Hepatocyte (in vitro differentiated cells): ENCODE measurements around the gene UGT1A6.

Experiments
- CTCF ChIP-seq: fragments of 200-600 bp; sonication (generic); IDR thresholded peaks from 2 replicates; pipeline ENCODE4 v1.5.1; 2016; ENCODE audit warnings: antibody characterized with exemption, mild to moderate bottlenecking; ENCODE audit not compliant: poor library complexity
- EZH2 ChIP-seq: fragments of 200-600 bp; sonication (generic); IDR thresholded peaks from 2 replicates; pipeline ENCODE4 v1.6.1; 2016; ENCODE audit warnings: antibody characterized with exemption, mild to moderate bottlenecking, borderline replicate concordance
- EZH2phosphoT487 ChIP-seq: fragments of 200-600 bp; sonication (generic); IDR thresholded peaks from one replicate; pipeline ENCODE4 v1.6.1; 2018; ENCODE audit warnings: antibody characterized with exemption, mild to moderate bottlenecking, low read depth, moderate library complexity; ENCODE audit not compliant: unreplicated experiment, severe bottlenecking

DNA sequence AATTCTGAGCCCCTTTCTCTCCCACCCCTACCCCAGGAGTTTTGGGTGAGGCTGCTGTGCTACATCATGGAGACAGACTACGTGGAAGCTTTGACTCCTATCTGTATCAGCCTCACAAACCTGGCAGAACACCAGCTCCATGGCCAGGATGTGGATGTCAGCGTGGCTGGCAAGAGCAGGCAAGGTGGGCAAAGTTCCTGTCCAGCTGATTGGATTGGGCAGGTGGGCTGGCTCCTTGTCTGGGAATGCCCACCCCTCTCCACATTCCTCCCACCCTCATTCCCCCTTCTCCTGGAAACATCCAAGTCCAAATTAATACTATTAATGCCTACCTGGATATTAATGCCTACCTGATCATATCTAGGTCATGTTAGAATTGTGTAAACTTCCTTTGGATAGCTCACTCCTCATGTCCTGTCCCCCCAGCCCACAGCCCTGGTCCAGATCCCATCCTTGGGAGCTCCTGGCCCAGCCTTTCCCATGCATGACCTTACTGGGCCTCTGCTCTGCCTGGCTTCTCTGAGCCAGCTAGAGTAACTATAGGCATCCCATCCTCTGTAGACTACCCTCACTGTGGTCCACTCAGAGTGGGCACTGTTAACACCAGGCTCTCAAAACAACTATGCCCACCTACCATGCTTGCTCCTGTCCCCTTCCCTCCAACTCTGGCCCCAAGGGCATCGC is 109.6 kb downstream of the UGT1A6 start:
- TF ChIP-seq CTCF: no peak
- no peak for TF ChIP-seq EZH2
- TF ChIP-seq EZH2phosphoT487: no peak
